PC-9 (cell line): Measurements from ENCODE around the gene TNS1. TPM values are rescaled to one million over a fixed set of nuclear protein-coding genes. Genes with fewer than 3 reads are reported as not detected.

ENCODE experiments used
- BruUV-seq: library from RNA; stranded (reverse); fragments of 400-500 nt; replicated peaks from 2 replicates; lab custom pipeline; 2021; lab: Mats Ljungman, UMichigan
- CTCF ChIA-PET: fragments of 300-600 bp; sonication (Branson Sonifier 250); formaldehyde crosslinking; loops from one replicate; lab custom pipeline; 2022; ENCODE audit warnings: antibody characterized with exemption; lab: Charles Lee
- POLR2A ChIA-PET: fragments of 300-600 bp; sonication (Branson Sonifier 250); formaldehyde crosslinking; loops from one replicate; lab custom pipeline; 2022; ENCODE audit warnings: antibody characterized with exemption; ENCODE audit not compliant: unreplicated experiment; lab: Charles Lee
- DNase-seq, 2 experiments: peaks; one replicate each; pipeline versions ENCODE4 v3.0.0 to v3.0.0-alpha.2; 2015 to 2022; ENCODE audit warnings: mixed read lengths in 1 of 2
- H2AFZ ChIP-seq: fragments of 200-600 bp; sonication (generic); 2 replicates; pipeline ENCODE4 v1.8.1; 2017; ENCODE audit warnings: antibody characterized with exemption
- H3F3A ChIP-seq: fragments of 200-600 bp; sonication (generic); 2 replicates; pipeline ENCODE4 v1.8.1; 2017; ENCODE audit warnings: antibody characterized with exemption, mild to moderate bottlenecking, low read depth; ENCODE audit not compliant: insufficient read depth
- H3K27ac ChIP-seq: fragments of 200-600 bp; sonication (generic); 2 replicates; pipeline ENCODE4 v1.6.1; 2016; ENCODE audit warnings: mixed run types
- H3K27me3 ChIP-seq: fragments of 200-600 bp; sonication (generic); 2 replicates; pipeline ENCODE4 v1.6.1; 2016; ENCODE audit warnings: low read depth, mixed run types; ENCODE audit not compliant: insufficient read depth
- H3K36me3 ChIP-seq: fragments of 200-600 bp; sonication (generic); 2 replicates; pipeline ENCODE4 v1.6.1; 2016; ENCODE audit warnings: low read depth, mixed run types
- H3K4me1 ChIP-seq: fragments of 200-600 bp; sonication (generic); replicated peaks from 2 replicates; pipeline ENCODE4 v1.6.1; 2016; ENCODE audit warnings: mixed run types; ENCODE audit not compliant: insufficient read depth
- H3K4me2 ChIP-seq: fragments of 200-600 bp; sonication (generic); 2 replicates; pipeline ENCODE4 v1.6.1; 2017; ENCODE audit warnings: mixed run types
- H3K4me3 ChIP-seq: fragments of 200-600 bp; sonication (generic); 2 replicates; pipeline ENCODE4 v1.6.1; 2016; ENCODE audit warnings: mixed run types
- H3K79me2 ChIP-seq: fragments of 200-600 bp; sonication (generic); 2 replicates; pipeline ENCODE4 v1.6.1; 2017; ENCODE audit warnings: low read depth, mixed run types
- H3K9me2 ChIP-seq: fragments of 200-600 bp; sonication (generic); 2 replicates; pipeline ENCODE4 v1.8.1; 2017; ENCODE audit warnings: mild to moderate bottlenecking; ENCODE audit not compliant: insufficient read depth
- H3K9me3 ChIP-seq: fragments of 200-600 bp; sonication (generic); 2 replicates; pipeline ENCODE4 v1.8.1; 2016; ENCODE audit warnings: low read depth; ENCODE audit not compliant: insufficient read depth
- H4K20me1 ChIP-seq: fragments of 200-600 bp; sonication (generic); 2 replicates; pipeline ENCODE4 v1.8.1; 2017; ENCODE audit not compliant: insufficient read depth
- EZH2 ChIP-seq: fragments of 200-600 bp; sonication (generic); IDR thresholded peaks from 2 replicates; pipeline ENCODE4 v1.8.0; 2017; ENCODE audit warnings: antibody characterized with exemption, low read depth
- intact Hi-C: fragments of 100-400 bp; cut with micrococcal nuclease; formaldehyde crosslinking; loops from one replicate; pipeline ENCODE4 v1.10.0; 2022; ENCODE audit not compliant: unreplicated experiment
- total RNA-seq: library from RNA; stranded (reverse); gene quantifications from 2 replicates; pipeline ENCODE4 v1.2.3, GENCODE V29; 2021
- TF ChIP-seq, protein P1 (sequence below): fragments of 200-600 bp; sonication (generic); conservative IDR thresholded peaks from 2 replicates; pipeline ENCODE4 v1.6.1; 2017; ENCODE audit warnings: mixed run types, antibody characterized with exemption, mild to moderate bottlenecking, moderate library complexity

TNS1 gene
- total RNA-seq, 1 experiment from 2014 or later: 5.5 TPM

DNA sequence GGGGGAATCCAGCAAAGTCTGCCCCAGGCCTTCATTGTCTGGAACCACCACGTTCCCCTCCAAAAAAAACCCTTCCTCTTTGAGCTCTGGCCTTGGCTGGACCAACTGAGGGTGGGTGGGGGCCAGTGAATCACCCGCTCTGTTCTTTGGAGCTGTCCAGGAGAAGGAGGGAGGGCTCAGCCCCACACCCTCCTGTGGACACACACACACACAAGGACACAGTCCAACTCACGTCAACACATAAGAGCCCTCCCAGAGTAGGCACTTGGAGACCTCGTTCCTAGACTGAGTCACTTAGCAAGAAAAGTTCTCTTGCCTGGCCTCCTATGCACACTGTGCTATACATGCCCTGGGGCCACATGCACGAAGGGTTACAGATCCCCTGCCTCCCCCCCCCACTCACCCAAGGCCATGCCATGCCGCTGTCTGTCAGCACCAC, 1.2 kb upstream of the TNS1 start:
- Histone ChIP-seq H3K4me3 (no peak overlapping the region), H3K9me3 (no peaks in the 10 kb centered on the region), H3K36me3 (no peaks in the 10 kb centered on the region), H3K4me1 (no peaks in the 10 kb centered on the region), H2AFZ (no peak overlapping the region), H3K27me3 (peaks cover 9% of the 10 kb centered on the region), H3K9me2 (no peaks in the 10 kb centered on the region), H4K20me1 (no peaks in the 10 kb centered on the region), H3K4me2 (no peak overlapping the region), H3K79me2 (no peaks in the 10 kb centered on the region), H3K27ac (no peak overlapping the region), H3F3A (no peaks in the 10 kb centered on the region)
- ChIA-PET POLR2A (no interaction called here), CTCF (interaction anchor here (0.7 kb wide), 1 partner anchor 44 kb away, joined by 6 read pairs; no protein-coding TSS in a partner anchor)
- BruUV-seq: no TSS peak
- intact Hi-C loops: no loop called here
- TF ChIP-seq EZH2: no peak
- TF ChIP-seq, protein P1, sequence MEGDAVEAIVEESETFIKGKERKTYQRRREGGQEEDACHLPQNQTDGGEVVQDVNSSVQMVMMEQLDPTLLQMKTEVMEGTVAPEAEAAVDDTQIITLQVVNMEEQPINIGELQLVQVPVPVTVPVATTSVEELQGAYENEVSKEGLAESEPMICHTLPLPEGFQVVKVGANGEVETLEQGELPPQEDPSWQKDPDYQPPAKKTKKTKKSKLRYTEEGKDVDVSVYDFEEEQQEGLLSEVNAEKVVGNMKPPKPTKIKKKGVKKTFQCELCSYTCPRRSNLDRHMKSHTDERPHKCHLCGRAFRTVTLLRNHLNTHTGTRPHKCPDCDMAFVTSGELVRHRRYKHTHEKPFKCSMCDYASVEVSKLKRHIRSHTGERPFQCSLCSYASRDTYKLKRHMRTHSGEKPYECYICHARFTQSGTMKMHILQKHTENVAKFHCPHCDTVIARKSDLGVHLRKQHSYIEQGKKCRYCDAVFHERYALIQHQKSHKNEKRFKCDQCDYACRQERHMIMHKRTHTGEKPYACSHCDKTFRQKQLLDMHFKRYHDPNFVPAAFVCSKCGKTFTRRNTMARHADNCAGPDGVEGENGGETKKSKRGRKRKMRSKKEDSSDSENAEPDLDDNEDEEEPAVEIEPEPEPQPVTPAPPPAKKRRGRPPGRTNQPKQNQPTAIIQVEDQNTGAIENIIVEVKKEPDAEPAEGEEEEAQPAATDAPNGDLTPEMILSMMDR: no peak
- DNase-seq: no peak

DNA sequence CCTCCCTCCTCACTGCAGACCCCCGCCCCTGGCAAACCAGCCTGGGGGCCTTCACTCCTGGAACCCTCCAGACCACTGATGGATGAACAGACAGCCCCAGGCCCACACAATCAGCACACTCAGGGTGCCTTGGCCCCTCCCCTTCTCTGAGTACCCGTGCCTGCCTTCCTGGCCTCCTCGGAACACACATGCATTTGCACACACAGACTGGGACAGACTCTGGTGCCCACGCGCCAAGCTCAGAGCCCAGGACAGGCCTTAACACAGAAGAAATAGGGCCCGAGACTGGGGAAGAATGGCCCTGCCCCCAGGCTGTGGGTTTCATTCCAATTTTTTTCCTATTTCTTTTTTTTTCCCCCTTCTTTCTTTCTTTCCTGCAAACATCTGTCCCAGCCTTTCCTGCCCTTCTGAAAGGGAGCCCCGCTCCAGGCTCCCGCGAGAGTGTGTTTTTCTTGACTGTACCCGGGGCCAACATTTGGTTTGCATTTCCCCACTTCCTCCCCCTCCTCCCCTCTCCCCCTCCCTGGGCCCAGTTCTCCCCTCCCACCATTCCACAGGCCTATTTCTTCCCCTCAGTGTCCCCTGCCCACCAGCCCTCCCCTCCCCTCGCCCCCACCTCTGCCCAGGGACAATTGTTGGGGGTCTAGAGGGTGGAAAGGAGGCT, 618 bp upstream of the TNS1 start:
- no TSS peak for BruUV-seq

DNA sequence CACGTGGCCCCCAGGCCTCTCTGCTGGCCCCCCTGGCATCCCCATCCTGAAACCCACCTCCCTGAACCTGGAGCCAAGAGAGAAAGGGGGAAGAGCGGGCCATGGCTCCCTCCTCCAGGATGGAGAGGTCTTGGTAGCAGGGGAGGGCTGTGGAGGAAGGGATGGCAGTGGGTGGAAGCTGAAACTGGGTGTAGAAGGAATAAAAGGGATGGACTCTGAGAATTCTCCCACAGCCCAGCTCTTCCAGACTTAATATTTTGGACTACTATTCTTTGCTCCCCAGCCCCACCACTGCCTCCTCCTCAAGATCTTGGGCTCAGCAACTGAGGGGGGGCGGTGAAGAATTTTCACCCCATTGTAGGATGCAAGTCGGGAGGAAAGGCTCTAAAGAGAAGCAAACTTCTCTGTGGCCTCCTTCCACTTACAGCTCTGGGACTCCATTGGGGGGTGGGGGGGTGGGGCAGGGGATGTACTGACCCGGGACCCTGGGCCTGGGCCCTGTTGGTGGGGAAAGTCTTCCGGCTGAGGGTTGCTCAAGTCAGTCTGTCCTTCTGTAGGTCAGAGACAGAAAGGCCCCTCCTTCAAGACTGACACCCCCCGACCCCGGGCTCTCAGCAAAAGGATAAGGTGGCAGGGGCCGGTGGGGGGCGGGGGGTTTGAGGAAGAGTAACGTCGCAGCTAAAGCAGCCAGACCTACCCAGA, 501 bp downstream of the TNS1 start:
- no peak overlapping the region for H3K4me2 ChIP-seq

More for the DNA sequence above, 618 bp upstream of the TNS1 start:
- ChIA-PET POLR2A (no interaction called here), CTCF (interaction anchor here (0.7 kb wide), 1 partner anchor 44 kb away, joined by 6 read pairs; no protein-coding TSS in a partner anchor)
- Histone ChIP-seq H3K4me2 (no peak overlapping the region), H3K4me3 (no peak overlapping the region), H3K4me1 (no peaks in the 10 kb centered on the region), H3K27ac (no peak overlapping the region), H3K36me3 (no peaks in the 10 kb centered on the region), H3F3A (no peaks in the 10 kb centered on the region), H3K9me3 (no peaks in the 10 kb centered on the region), H3K79me2 (no peaks in the 10 kb centered on the region), H2AFZ (no peak overlapping the region), H4K20me1 (no peaks in the 10 kb centered on the region), H3K27me3 (peaks cover 3% of the 10 kb centered on the region), H3K9me2 (no peaks in the 10 kb centered on the region)
- no peak for DNase-seq
- intact Hi-C loops: no loop called here
- TF ChIP-seq EZH2: no peak
- TF ChIP-seq, protein P1: no peak

More for the DNA sequence above, 501 bp downstream of the TNS1 start:
- no peaks in the 10 kb centered on the region for H3F3A ChIP-seq
- no peaks in the 10 kb centered on the region for H3K9me2 ChIP-seq
- ChIA-PET POLR2A (no interaction called here), CTCF (interaction anchor here (0.6 kb wide), 1 partner anchor 67 kb away, joined by 4 read pairs; the partner anchor contains the start of gene RUFY4)
- no peaks in the 10 kb centered on the region; the same call in 1 of the 2 replicates for H3K27me3 ChIP-seq
- no TSS peak for BruUV-seq
- no peak overlapping the region for H3K27ac ChIP-seq
- no peaks in the 10 kb centered on the region for H3K79me2 ChIP-seq
- TF ChIP-seq, protein P1: no peak
- TF ChIP-seq EZH2: no peak
- no peaks in the 10 kb centered on the region for H3K4me1 ChIP-seq
- H2AFZ ChIP-seq: no peak overlapping the region
- H3K4me3 ChIP-seq: no peak overlapping the region
- no peaks in the 10 kb centered on the region for H4K20me1 ChIP-seq
- intact Hi-C loops: no loop called here
- no peaks in the 10 kb centered on the region for H3K36me3 ChIP-seq
- no peaks in the 10 kb centered on the region for H3K9me3 ChIP-seq
- no peak for DNase-seq
